ENCODE results near the gene TBX19.

GRCh38 chr1:168257397-168257796 lies 23.3 kb upstream of the TBX19 start:
- TF ChIP-seq CBX8 (IDR thresholded peaks at IDR 0.05): no peak
- TF ChIP-seq MAFK (IDR thresholded peaks at IDR 0.05; ENCODE audit: partially characterized antibody): no peak
- TF ChIP-seq POLR2A (IDR thresholded peaks at IDR 0.05; ENCODE audit: low read length): no peak
